Spleen (tissue), 7 donors: ENCODE measurements around the gene C5orf15.

Experiments
- POLR2A ChIP-seq, 3 donors: fragments of 450-650 bp; IDR thresholded peaks; one replicate each; pipeline ENCODE4 v1.5.1; 2017; ENCODE audit warnings: antibody characterized with exemption in 3 of 3, mild to moderate bottlenecking in 1 of 3
- POLR2AphosphoS5 ChIP-seq, 3 donors: sonication (generic); formaldehyde crosslinking; IDR thresholded peaks; one replicate each; pipeline ENCODE4 v1.5.1; 2017; ENCODE audit warnings: antibody characterized with exemption in 3 of 3
- TF ChIP-seq, protein P1 (sequence below), 11 experiments: fragments of 200-600 bp in 7 of 11; fragments of 450-650 bp in 4 of 11; sonication (generic) in 4 of 11; IDR thresholded peaks in 8 of 11; conservative IDR thresholded peaks in 3 of 11; 1 replicate in 7 of 11; 2 replicates in 4 of 11; pipeline versions ENCODE4 v1.4.0 to v1.8.0; 2016 to 2021; ENCODE audit warnings: antibody characterized with exemption in 11 of 11, inconsistent platforms in 4 of 11, mild to moderate bottlenecking in 1 of 11
- donor health status: DM: no; HTN: no; CAD: no; lungs with moderate emphysema.
- donor health status: DM: no; HTN: no; CAD: no.
- donor health status: DM: no; HTN: no; CAD: no.

DNA sequence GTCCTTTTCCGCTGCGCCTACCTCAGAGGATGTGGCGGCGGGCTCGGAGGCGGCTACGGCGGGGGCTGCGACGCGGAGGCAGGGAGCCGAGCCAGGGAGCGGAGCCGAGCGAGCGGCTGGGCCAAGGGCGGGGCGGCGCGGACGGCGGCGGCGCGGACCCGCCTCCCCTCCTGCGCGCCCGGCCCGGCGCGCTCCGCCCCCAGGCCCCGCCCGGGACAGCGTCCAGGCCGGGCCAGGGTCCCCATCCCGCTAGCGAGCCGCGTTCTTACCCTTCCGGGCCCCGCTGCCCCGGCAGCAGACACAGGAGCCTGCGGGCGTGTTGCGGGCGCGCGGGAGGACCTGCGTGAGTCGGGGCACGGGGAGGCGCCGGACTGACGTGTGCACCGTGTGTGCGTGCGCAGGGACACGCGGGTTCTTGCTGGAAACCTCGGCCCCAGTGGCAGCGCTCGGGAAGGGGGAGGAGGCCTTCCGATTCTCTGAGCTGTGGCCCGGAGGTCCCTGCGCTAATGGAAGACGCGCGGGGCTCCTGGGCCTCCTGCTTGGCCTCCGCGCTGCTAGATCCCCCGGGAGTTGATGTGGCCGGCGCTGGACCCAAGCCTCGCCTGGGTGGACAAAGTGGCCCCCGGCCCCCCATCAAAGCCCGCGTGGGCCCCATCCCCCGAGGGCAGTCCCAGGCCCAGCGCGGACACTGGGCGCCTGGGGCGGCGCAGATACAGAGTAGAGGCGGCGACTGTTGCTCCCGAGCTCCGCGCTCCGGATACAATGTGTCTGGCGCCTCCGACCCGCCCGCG lies 36.4 kb upstream of the C5orf15 start, which contains the start of gene VDAC1:
- TF ChIP-seq POLR2AphosphoS5 (IDR thresholded peaks at IDR 0.05): peak; percentile 82 to 88 (median 84)
- TF ChIP-seq, protein P1, sequence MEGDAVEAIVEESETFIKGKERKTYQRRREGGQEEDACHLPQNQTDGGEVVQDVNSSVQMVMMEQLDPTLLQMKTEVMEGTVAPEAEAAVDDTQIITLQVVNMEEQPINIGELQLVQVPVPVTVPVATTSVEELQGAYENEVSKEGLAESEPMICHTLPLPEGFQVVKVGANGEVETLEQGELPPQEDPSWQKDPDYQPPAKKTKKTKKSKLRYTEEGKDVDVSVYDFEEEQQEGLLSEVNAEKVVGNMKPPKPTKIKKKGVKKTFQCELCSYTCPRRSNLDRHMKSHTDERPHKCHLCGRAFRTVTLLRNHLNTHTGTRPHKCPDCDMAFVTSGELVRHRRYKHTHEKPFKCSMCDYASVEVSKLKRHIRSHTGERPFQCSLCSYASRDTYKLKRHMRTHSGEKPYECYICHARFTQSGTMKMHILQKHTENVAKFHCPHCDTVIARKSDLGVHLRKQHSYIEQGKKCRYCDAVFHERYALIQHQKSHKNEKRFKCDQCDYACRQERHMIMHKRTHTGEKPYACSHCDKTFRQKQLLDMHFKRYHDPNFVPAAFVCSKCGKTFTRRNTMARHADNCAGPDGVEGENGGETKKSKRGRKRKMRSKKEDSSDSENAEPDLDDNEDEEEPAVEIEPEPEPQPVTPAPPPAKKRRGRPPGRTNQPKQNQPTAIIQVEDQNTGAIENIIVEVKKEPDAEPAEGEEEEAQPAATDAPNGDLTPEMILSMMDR (IDR thresholded peaks at IDR 0.05 in 8 of 11, conservative IDR thresholded peaks at IDR 0.05 in 3 of 11): peak in 1 of 11 experiments; percentile 6
- peak in 1 of 3 donors; percentile 30 for TF ChIP-seq POLR2A (IDR thresholded peaks at IDR 0.05)
